Naive B cell (primary cell): ENCODE data around the gene TMEM45A. TPM values are rescaled to one million over a fixed set of nuclear protein-coding genes. Genes with fewer than 3 reads are reported as not detected.
A peak's percentile ranks its signal among the peaks of the same experiment; 100 is the strongest.

Experiments
- ATAC-seq, 2 donors: fragments of 150-1000 bp; cut with Tn5 transposase; 2 replicates each; pipeline ENCODE4 v1.10.0; 2021; ENCODE audit warnings: low read depth in 2 of 2, mild to moderate bottlenecking in 2 of 2, moderate library complexity in 2 of 2
- DNase-seq: peaks from one replicate; pipeline ENCODE4 v3.0.0; 2022
- H3K27ac Mint-ChIP-seq, 6 donors: one replicate each; pipeline ENCODE4 v1.8.0; 2020 to 2022; ENCODE audit warnings: mild to moderate bottlenecking in 6 of 6, mixed read lengths in 6 of 6, moderate library complexity in 5 of 6, inconsistent platforms in 2 of 6
- H3K27me3 Mint-ChIP-seq, 3 donors: one replicate each; pipeline ENCODE4 v1.8.0; 2021 to 2022; ENCODE audit warnings: mixed read lengths in 3 of 3, mild to moderate bottlenecking in 1 of 3
- H3K36me3 Mint-ChIP-seq, 2 donors: one replicate each; pipeline ENCODE4 v1.8.0; 2020 to 2022; ENCODE audit warnings: mixed read lengths in 2 of 2, inconsistent platforms in 1 of 2, mild to moderate bottlenecking in 1 of 2
- H3K4me1 Mint-ChIP-seq, 3 donors: one replicate each; pipeline ENCODE4 v1.8.0; 2020 to 2022; ENCODE audit warnings: mixed read lengths in 3 of 3, inconsistent platforms in 1 of 3, mild to moderate bottlenecking in 1 of 3, moderate library complexity in 1 of 3
- H3K4me3 Mint-ChIP-seq, 8 donors: one replicate each; pipeline ENCODE4 v1.8.0; 2020 to 2022; ENCODE audit warnings: mild to moderate bottlenecking in 8 of 8, mixed read lengths in 8 of 8, moderate library complexity in 8 of 8, inconsistent platforms in 2 of 8
- H3K9me3 Mint-ChIP-seq, 7 donors: one replicate each; pipeline ENCODE4 v1.8.0; 2020 to 2022; ENCODE audit warnings: mixed read lengths in 7 of 7, mild to moderate bottlenecking in 5 of 7, inconsistent platforms in 2 of 7, moderate library complexity in 1 of 7
- polyA plus RNA-seq, 6 donors: library from polyadenylated mRNA; unstranded; fragments of 300-500 nt; fragmentation: Illumina TruSeq; gene quantifications; one replicate each; pipeline ENCODE4 v1.2.3, GENCODE V29; 2021; ENCODE audit warnings: low read depth in 6 of 6

TMEM45A gene
- polyA plus RNA-seq, 6 donors from 2014 or later: 0.05 TPM; not detected in 5

DNA sequence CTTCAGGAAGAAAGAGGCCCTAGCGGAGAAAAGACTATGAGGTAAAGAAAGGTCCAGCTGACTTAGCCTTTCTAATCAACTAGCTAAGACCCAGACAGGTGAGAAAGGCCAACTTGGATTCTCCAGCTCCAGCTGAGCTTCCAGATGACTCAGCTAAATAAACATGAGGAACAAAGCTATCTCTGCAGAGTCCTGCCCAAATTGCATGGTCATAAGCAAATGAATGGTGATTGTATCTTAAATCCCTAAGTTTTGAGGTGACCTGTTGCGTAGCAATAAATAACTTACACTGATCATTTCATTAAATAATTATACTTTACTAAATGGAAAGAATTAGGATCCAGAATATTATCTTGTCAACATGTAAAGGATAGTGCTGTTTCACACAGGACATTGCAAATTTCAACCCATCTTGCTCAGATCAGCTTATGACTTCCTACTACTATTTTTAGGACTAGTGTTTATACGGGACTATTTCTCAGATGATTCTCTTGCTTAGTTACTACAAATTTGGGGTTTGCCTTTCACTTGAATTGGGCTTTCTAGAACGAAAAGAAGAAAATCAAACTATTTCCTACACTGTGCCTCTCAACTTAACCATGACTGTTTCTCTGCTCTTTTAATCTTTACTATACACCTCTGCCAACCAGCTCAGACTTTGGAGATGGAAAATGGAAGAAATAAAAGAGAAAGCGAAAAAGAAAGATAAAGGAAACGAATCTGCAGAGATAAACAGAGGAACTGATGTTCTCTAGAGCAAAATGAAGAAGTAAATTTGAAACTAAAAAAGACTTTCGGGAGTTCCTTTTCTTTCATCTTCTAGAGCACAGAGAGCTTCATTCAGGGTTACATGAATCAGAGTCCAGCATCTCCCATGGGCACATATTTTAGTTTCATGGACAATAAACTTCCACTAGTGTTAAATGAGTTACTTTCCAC is 110.4 kb downstream of the TMEM45A start:
- Mint-ChIP-seq H3K36me3 (peaks cover 0 to 18% of the 10 kb centered on the region in 2 donors), H3K4me3 (peak overlapping the region; percentile 68 to 90 (median 77)), H3K27ac (peak overlapping the region; percentile 70 to 94 (median 88)), H3K4me1 (peaks cover 11 to 23% (median 16%) of the 10 kb centered on the region in 3 donors), H3K27me3 (peaks cover 3 to 23% (median 17%) of the 10 kb centered on the region in 3 donors), H3K9me3 (peaks cover 0 to 14% (median 7%) of the 10 kb centered on the region in 7 donors)
- ATAC-seq: peak; percentile 77 to 81
- peak; percentile 50 for DNase-seq

DNA sequence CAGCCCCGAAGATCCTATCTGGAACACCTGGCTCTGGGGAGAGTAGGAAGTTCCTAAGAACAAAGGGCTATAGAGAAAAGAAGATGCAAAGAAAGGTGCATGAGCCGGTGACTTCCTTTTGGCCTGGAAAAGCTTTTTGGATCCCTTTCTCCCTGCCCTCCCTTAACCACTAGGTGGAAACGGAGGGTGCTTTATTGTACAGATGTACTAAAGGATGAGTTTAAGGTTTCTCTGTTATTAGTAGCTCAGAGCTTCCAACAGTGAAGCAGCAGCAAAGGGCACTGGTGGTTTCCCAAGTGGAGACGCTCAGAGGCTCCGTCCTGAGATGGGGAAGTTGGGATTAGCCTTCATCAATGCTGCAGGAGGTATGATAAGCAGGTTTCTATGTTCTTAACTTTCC is 111.0 kb downstream of the TMEM45A start:
- peaks cover 11 to 24% (median 17%) of the 10 kb centered on the region in 3 donors for H3K4me1 Mint-ChIP-seq
- peaks cover 0 to 20% (median 17%) of the 10 kb centered on the region in 3 donors for H3K27me3 Mint-ChIP-seq

DNA sequence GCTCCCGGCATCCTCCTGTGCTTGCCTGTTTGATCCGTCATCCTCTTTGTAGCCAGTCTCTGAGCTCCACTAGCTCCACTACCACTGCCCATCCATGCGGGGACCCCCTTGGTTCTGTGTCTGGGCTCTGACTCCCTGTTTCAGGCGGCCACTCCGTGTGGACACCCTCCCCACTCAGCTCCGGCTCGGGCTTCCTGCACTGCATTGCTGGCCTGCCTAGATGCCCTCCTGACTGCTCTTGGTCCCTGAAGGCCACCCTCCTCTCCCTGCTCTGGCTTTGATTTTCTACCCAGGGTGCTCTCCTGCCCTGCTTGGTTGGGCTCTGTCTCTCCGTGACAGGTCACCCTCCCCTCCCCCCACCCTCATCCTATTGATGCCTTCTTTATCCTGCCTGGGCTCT is 112.9 kb downstream of the TMEM45A start:
- peaks cover 0 to under 1% of the 10 kb centered on the region in 2 donors for H3K36me3 Mint-ChIP-seq
- peaks cover 0 to 14% (median 8%) of the 10 kb centered on the region in 3 donors for H3K27me3 Mint-ChIP-seq
- ATAC-seq: no peak
- peak overlapping the region in 1 of 6 donors; percentile 81 for H3K27ac Mint-ChIP-seq
- H3K9me3 Mint-ChIP-seq: peaks cover 0 to 4% (median 0%) of the 10 kb centered on the region in 7 donors
- DNase-seq: no peak
- H3K4me1 Mint-ChIP-seq: peaks cover 15 to 26% (median 17%) of the 10 kb centered on the region in 3 donors
- H3K4me3 Mint-ChIP-seq: no peak overlapping the region

More for the DNA sequence above, 111.0 kb downstream of the TMEM45A start:
- peak overlapping the region; percentile 71 to 94 (median 88) for H3K27ac Mint-ChIP-seq
- H3K4me3 Mint-ChIP-seq: peak overlapping the region; percentile 68 to 90 (median 77)
- H3K9me3 Mint-ChIP-seq: peaks cover 0 to 14% (median 7%) of the 10 kb centered on the region in 7 donors
- peaks cover 0 to 18% of the 10 kb centered on the region in 2 donors for H3K36me3 Mint-ChIP-seq
- DNase-seq (no peak), ATAC-seq (peak; percentile 28 to 38)

DNA sequence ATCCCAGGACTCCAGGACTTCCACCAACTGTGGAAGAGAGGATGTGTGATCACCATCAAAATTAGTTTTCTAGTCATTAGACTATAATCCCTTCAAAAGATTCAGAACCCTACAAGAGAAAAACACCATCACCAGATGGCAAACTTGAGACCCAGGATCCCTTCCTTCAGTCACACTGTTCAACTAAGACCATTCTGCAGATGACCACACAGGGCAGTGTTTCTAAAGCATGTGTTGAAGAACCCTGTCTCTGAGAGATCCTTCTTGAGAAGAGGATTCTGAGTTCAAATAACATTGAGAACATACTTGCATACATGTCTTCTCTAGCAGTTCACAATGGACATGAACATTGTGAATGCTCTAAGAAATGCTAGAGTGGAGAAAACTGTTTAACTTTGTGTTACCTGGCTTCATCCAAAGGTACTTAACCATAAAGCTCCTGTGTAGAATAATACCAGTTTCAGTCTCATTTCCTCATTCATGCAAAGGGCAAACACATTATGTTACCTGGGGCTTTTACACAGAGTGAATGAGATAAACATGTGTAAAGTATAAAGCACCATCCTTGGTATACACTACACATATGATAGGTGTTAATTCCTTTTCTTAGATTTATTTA is 114.6 kb downstream of the TMEM45A start:
- Mint-ChIP-seq H3K27me3 (peaks cover 0 to 26% (median 18%) of the 10 kb centered on the region in 3 donors), H3K36me3 (no peaks in the 10 kb centered on the region), H3K27ac (peak overlapping the region in 1 of 6 donors; percentile 31), H3K4me3 (no peak overlapping the region), H3K4me1 (peaks cover 15 to 24% (median 17%) of the 10 kb centered on the region in 3 donors), H3K9me3 (no peaks in the 10 kb centered on the region)
- DNase-seq: no peak
- peak; percentile 24 to 36 for ATAC-seq

DNA sequence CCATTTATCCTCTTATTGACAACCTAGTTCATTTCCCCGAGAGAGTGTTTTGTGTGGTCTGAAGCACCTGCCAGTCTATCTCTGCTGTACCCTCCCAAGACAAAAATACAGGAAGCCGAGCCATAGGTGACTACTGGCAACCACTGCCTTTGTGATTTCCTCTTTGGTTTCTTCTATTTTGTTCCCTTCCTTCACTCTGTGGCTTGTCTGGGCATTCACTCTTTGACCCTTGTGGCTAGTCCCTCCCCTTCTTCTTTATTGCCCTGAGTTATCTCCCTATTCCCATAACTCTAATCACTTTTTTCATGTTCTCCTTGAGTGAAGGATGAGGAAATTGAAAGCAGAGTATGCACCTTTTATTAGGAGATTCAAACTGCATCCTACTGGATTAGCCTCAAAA is 116.9 kb downstream of the TMEM45A start, which contains the start of gene ADGRG7:
TSS of gene ADGRG7 (plus strand) at position 297 of the 400 bp plus-strand sequence. CDS start 256 bp downstream, outside the sequence.
- DNase-seq (no peak), ATAC-seq (no peak)
- Mint-ChIP-seq H3K27me3 (peaks cover 4 to 42% (median 18%) of the 10 kb centered on the region in 3 donors), H3K4me1 (peaks cover 4 to 10% (median 5%) of the 10 kb centered on the region in 3 donors), H3K36me3 (no peaks in the 10 kb centered on the region), H3K9me3 (no peaks in the 10 kb centered on the region), H3K4me3 (peak within 1 kb of the TSS in 1 of 8 donors; percentile 62), H3K27ac (peak within 1 kb of the TSS in 2 of 6 donors; percentile 44 to 47)

DNA sequence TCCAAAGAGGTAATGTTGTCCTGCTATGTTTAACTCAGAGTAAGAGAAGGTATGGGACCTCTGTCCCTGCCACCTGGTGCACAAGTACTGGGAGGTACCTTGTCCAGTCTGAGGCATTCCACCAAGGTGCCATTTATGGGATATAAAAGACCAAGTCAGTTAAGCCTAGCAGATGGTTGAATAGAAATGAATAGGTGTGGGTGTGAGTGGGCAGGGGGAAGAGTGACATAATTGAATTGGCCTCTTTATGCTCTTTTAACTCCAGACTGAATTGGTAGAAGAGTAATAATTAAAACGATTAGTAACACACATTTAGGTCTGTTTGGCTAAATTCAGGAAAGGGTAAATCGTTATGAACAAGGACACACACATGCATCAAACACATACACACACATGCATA is 117.5 kb downstream of the TMEM45A start:
- Mint-ChIP-seq H3K9me3 (no peaks in the 10 kb centered on the region), H3K4me1 (peaks cover 4 to 10% (median 5%) of the 10 kb centered on the region in 3 donors), H3K27ac (no peak overlapping the region), H3K27me3 (peaks cover 4 to 42% (median 18%) of the 10 kb centered on the region in 3 donors), H3K36me3 (no peaks in the 10 kb centered on the region), H3K4me3 (no peak overlapping the region)
- ATAC-seq (no peak), DNase-seq (no peak)

DNA sequence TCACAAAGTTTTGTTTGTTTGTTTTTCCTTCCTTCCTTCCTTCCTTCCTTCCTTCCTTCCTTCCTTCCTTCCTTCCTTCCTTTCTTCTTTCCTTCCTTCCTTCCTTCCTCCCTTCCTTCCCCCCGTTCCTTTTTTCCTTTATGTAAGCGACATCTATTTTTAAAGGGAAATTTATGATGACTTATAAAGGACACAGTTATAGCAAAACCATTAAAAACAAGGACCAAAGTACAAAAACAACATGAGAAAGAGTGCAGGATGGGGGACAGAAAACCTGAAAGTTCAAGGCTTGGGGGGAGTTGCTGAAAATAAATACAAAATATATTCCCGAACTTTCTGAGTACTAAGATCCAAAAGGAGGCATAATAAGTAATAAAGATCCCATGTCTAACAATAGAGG is 118.8 kb downstream of the TMEM45A start:
- Mint-ChIP-seq H3K9me3 (no peaks in the 10 kb centered on the region), H3K4me3 (no peak overlapping the region), H3K36me3 (no peaks in the 10 kb centered on the region), H3K27ac (peak overlapping the region in 1 of 6 donors; percentile 74), H3K4me1 (peaks cover 4 to 10% (median 5%) of the 10 kb centered on the region in 3 donors), H3K27me3 (peaks cover 4 to 49% (median 18%) of the 10 kb centered on the region in 3 donors)
- no peak for ATAC-seq
- no peak for DNase-seq

DNA sequence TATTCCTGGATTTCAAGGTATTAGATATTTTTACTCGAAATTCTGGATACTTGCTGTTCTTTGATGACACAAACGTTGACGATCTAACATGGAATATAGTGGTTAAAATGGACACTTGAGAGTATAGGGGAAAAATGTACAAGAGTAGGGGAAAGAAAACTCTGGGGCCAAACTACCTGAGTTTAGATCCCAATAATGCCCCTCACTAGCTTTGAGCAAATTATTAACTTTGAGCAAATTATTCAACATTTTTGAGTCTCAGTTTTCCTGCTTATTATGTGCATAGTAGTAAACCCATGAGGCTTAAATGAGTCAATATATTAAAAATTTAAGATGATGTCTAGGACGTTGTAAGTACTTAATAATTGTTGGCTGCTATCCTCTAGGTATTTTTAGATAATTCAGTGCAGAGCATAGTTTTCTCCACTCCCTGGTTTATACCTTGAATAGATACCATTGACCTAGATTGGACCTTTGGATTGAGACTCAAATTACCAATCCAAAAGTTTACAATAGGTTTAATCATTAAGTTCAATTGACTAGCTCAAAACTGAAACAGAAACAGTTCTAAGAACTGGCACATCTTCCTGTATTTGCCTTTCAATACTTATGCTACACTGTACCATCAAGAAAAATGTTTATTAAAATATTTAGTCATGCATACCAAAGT is 121.4 kb downstream of the TMEM45A start:
- no peak overlapping the region for H3K4me3 Mint-ChIP-seq
- H3K9me3 Mint-ChIP-seq: peaks cover 0 to 4% (median 0%) of the 10 kb centered on the region in 7 donors
- H3K27ac Mint-ChIP-seq: no peak overlapping the region
- H3K36me3 Mint-ChIP-seq: no peaks in the 10 kb centered on the region
- ATAC-seq (no peak), DNase-seq (no peak)
- peaks cover 4 to 53% (median 18%) of the 10 kb centered on the region in 3 donors for H3K27me3 Mint-ChIP-seq
- peaks cover 0 to 4% (median 2%) of the 10 kb centered on the region in 3 donors for H3K4me1 Mint-ChIP-seq

DNA sequence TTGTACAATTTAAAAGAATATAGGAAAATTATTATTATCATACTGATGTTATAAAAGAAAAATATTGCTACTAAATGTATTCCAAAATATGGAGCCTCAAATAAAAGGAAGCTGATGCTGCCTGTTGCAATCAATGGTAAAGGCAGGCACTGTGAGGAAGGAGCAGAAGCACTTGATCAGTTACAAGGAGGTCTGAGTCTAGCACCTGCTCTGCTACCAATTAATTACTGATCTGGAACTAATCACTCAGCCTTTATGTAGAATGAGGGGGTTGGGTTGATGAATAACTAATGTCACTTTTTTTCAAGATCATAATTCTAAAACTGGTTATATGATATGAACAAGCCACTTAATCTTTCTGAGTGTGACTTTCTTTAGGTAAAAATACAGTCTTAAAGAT is 122.5 kb downstream of the TMEM45A start:
- DNase-seq (no peak), ATAC-seq (no peak)
- Mint-ChIP-seq H3K4me1 (no peaks in the 10 kb centered on the region), H3K27me3 (peaks cover 4 to 53% (median 15%) of the 10 kb centered on the region in 3 donors), H3K27ac (no peak overlapping the region), H3K4me3 (no peak overlapping the region), H3K36me3 (no peaks in the 10 kb centered on the region), H3K9me3 (peaks cover 0 to 4% (median 0%) of the 10 kb centered on the region in 7 donors)

DNA sequence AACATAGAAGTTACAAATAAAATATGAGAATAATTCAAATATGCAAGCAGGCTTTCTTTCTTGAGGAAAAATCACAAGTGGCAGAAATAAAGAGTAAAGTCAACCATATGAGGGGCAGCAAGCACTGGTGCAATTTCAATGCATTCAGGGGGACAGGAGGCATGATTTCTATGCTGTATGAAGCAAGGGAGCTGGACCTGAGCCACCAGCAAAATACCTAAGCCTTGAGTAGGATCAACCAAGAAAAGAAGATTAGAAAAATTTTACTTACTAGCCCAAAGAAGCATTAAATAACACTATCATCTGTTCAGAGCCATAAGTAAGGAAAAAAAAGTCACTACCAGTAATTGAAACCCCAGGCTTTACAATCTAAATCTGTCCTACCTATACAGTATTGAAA is 123.3 kb downstream of the TMEM45A start:
- no peak overlapping the region for H3K4me3 Mint-ChIP-seq
- H3K9me3 Mint-ChIP-seq: peaks cover 0 to 4% (median 0%) of the 10 kb centered on the region in 7 donors
- no peaks in the 10 kb centered on the region for H3K4me1 Mint-ChIP-seq
- peaks cover 4 to 46% (median 9%) of the 10 kb centered on the region in 3 donors for H3K27me3 Mint-ChIP-seq
- DNase-seq (no peak), ATAC-seq (no peak)
- H3K36me3 Mint-ChIP-seq: no peaks in the 10 kb centered on the region
- no peak overlapping the region for H3K27ac Mint-ChIP-seq

DNA sequence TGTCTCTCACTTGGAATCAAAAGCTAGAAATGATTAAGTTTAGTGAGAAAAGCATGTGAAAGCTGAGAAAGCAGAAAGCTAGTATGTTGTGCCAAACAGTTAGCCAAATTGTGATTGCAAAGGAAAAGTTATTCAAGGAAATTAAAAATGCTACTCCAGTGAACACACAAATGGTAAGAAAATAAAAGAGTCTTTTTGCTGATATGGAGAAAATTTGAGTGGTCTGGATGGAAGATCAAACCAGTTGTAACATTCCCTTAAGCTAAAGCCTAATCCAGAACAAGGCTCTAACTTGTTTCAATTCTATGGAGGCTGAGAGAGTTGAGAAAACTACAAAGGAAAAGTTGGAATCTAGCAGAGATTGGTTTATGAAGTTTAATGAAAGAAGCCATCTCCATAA is 128.8 kb downstream of the TMEM45A start:
- ATAC-seq: no peak
- H3K4me1 Mint-ChIP-seq: no peaks in the 10 kb centered on the region
- peaks cover 0 to 26% (median 0%) of the 10 kb centered on the region in 3 donors for H3K27me3 Mint-ChIP-seq

More for the DNA sequence above, 128.8 kb downstream of the TMEM45A start:
- no peak for DNase-seq
- Mint-ChIP-seq H3K9me3 (peaks cover 0 to 28% (median 17%) of the 10 kb centered on the region in 7 donors), H3K36me3 (no peaks in the 10 kb centered on the region), H3K4me3 (no peak overlapping the region), H3K27ac (peak overlapping the region in 1 of 6 donors; percentile 60)
